ENCODE results near the gene CREBRF.
"Not testable (repeated sequence)": the region's sequence is repeated elsewhere in the genome, so short reads cannot be mapped to it uniquely, and the experiment has no call there.

The CREBRF gene, protein sequence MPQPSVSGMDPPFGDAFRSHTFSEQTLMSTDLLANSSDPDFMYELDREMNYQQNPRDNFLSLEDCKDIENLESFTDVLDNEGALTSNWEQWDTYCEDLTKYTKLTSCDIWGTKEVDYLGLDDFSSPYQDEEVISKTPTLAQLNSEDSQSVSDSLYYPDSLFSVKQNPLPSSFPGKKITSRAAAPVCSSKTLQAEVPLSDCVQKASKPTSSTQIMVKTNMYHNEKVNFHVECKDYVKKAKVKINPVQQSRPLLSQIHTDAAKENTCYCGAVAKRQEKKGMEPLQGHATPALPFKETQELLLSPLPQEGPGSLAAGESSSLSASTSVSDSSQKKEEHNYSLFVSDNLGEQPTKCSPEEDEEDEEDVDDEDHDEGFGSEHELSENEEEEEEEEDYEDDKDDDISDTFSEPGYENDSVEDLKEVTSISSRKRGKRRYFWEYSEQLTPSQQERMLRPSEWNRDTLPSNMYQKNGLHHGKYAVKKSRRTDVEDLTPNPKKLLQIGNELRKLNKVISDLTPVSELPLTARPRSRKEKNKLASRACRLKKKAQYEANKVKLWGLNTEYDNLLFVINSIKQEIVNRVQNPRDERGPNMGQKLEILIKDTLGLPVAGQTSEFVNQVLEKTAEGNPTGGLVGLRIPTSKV

GRCh38 chr5:173055983-173056782 lies at the start of gene CREBRF:
CREBRF (plus strand) TSS chr5:173056352; CDS start chr5:173080776, 24,424 bp downstream.
- peak; percentile 90 for DNase-seq

DNA sequence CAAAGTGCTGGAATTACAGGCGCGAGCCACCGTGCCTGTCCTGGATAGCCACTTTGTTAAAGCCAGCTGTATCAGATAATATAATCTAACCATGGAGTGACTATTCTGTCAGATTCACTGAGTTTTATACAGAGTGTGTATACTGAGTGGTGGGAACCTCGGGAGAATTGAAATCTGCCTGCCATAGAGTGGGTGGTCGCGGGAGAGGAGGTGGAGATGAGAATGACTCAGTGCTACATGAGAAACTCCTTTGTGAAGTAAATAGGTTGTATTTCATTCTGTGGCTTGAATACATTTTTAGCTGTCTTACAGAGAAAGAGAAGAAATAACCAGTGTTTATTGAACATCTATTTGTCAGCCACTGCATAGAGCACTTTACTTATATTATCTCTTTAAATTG lies 46.1 kb upstream of the CREBRF start:
- DNase-seq, result no peak

- no peak for DNase-seq
Measured at GRCh38 chr5:173010547-173011464, 45.3 kb upstream of the CREBRF start.

GRCh38 chr5:173011566-173011965 lies 44.6 kb upstream of the CREBRF start:
- DNase-seq, result no peak

- DNase-seq, result no peak
Measured at GRCh38 chr5:173012882-173013281, 43.3 kb upstream of the CREBRF start.

DNA sequence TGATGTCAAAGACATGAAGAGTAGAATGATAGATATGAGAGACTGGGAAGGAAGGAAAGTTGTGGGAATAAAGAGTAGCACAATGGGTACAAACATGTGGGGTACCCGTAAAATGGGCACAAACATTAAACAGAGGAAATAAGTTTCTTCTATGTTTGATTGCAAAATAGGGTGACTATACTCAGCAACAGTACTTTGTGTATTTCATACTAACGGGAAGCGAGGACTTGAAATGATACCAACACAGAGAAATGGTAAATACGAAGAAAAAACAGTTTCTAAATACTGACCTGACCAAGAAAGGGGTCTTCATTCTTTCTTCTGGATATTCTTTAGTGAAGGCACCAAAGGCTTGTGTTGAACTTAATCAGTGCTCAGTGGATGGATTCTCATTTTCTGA lies 41.5 kb upstream of the CREBRF start:
- DNase-seq, result no peak

DNA sequence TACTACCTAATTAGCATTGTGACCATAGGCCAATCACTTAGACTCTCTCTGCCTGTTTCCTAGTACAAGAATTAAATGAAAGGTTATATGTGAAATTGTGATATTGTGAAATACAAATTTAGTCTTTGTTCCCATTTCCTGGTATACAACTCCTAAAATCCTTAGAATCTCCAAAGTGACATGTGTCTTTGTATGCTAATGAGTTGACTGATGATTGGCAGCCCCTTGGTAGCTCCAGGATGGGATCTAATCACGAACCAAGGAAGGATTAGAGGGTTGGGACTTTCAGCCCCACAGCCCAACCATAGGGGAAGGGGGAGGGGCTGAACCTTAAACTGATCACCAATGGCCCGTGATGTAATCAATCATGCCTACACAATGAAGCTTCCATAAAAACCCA lies 41.0 kb upstream of the CREBRF start:
- no peak for DNase-seq

GRCh38 chr5:173015598-173016455 lies 40.3 kb upstream of the CREBRF start:
- DNase-seq, result no peak

DNA sequence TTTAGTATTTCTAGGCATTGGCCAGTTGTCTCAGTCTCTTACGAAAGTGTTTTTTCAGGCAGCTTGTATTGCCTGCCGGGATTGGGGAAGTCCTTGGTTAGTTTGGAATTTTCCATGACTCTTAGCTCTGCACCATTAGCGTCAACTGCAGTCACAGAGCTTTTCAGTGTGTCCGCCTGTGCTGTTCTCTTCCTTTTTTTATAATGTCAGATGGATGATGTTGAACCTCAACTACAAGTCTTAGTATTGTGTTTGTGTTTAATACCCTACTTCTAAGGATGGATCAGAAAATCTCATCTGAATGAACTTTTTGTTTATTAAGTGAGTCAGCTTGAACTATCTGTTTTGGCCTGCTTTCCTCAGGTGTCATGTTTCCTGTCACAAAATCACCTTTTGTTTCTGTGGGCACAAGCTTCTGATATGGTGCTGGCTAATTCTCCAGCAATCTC lies 39.5 kb upstream of the CREBRF start:
- no peak for DNase-seq

GRCh38 chr5:173017087-173017486 lies 39.1 kb upstream of the CREBRF start:
- not testable (repeated sequence) for DNase-seq

- no peak for DNase-seq
Measured at GRCh38 chr5:173018358-173018757, 37.8 kb upstream of the CREBRF start.

- DNase-seq, result no peak
Measured at GRCh38 chr5:173020154-173020581, 36.0 kb upstream of the CREBRF start.

DNA sequence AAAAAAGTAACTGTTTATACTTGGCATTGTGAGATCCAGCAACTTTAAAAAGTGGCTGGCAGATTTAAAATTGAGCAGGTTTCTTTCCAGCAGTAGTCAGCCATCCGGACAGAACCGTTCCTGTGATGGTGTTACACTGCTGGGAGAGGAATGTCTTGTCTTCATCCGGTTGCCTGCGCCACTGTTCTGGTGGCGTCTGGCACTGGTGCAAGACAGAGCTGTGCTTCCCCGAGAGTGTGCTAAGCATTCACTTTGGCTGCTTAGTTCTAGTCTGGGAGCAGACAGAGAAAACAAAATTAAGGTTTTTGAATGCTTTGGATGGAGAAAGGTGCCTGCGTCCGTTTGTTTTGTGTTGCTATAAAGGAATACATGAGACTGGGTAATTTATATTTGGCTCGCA lies 35.5 kb upstream of the CREBRF start:
- no peak for DNase-seq

GRCh38 chr5:173025651-173026050 lies 30.5 kb upstream of the CREBRF start:
- no peak for DNase-seq

DNA sequence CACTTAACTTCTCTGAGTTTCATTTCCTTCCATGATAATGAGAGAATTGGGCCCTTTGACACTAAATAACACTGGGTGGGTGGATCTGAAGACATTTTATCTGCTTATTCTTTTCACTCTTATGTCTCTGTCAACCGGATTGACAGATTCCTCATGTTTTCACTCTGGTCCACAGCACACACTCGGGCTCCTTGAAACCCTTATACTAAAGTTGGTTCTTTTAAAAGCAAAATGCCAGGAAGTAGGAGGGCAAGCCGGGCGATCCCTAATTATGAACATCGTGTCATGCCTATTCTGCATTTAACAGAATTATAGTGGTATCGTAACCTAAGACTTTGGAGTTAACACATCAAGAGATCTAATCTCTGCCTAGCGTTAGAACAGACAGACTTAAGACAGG lies 28.2 kb upstream of the CREBRF start:
- DNase-seq, result no peak

- DNase-seq, result no peak
Measured at GRCh38 chr5:173028811-173029327, 27.3 kb upstream of the CREBRF start.

DNA sequence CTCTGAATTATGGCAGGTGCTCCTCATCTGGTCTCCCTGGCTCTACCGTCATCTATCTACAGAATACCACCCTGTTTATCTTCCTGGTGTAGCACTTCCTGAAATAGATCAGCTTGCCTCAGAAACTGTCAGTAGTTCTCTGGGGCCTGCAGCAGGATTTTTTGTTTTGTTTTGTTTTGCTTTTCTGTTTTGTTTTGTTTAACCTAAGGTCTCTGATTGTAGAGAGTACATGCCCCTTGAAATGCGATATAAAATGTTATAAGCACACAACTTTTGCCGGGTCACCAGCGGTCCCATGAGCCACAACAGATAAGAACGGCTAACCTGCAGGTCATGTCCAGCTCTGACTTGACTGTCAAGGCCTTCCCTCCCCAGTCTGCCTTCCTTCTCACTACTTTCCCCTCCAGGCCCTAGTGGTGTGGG lies 26.6 kb upstream of the CREBRF start:
- DNase-seq, result no peak

- not testable (repeated sequence) for DNase-seq
Measured at GRCh38 chr5:173032096-173032495, 24.1 kb upstream of the CREBRF start.

- DNase-seq, result no peak
Measured at GRCh38 chr5:173032730-173033129, 23.4 kb upstream of the CREBRF start.

GRCh38 chr5:173033923-173034322 lies 22.2 kb upstream of the CREBRF start:
- no peak for DNase-seq
